ENCODE measurements around the gene NAT10. TPM values are rescaled to one million over a fixed set of nuclear protein-coding genes. Genes with fewer than 3 reads are reported as not detected.

The NAT10 gene
- total RNA-seq, 1 experiment from 2014 or later: 35.8 TPM

- DNase-seq (ENCODE audit: extremely low read depth, low read depth): no peak
Measured at GRCh38 chr11:34147581-34147980, 42.2 kb downstream of the NAT10 start.

- DNase-seq (ENCODE audit: extremely low read depth, low read depth): no peak
Measured at GRCh38 chr11:34148504-34149165, 43.2 kb downstream of the NAT10 start.

DNA sequence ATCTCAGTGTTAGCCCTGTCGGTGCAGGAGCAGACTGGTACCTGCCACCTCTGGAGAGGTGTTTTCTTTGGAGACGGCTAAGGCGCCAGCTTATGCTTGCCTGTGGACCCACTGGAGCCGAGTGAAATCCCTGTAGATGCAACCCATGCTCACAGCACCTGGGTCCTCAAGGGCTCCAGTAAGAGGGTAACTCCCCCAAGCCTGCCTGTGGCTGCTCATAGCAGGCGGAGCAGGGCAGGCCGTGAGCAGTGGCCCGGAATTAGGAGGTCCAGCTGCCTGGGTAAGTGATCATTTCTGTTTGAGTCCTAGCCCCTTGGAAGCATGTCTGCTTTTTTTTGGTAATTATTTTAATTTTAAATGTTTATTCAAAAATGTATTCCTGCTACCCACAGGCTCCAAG lies 43.8 kb downstream of the NAT10 start:
- DNase-seq (ENCODE audit: extremely low read depth, low read depth): no peak

DNA sequence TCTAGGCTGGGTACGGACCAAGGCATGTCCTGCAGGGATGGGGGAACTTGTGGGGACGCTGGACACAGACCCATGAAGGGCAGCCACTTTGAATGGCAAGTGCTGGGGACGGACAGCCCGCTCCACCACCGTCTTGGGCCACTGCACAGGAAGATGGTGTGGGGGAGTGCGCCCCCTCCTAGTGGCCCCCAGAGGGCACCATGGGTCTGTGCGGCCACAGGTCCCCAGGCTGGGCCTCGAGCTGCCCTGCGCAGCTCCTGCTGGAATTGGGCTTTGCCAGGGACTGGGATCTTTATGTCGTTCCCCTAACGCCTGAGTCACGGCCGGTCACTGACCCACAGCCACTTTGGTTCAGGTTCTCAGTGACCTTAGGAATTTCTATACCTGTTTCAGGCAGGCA lies 44.4 kb downstream of the NAT10 start:
- DNase-seq (ENCODE audit: extremely low read depth, low read depth): no peak

GRCh38 chr11:34150494-34151151 lies 45.2 kb downstream of the NAT10 start:
- no peak for DNase-seq (ENCODE audit: extremely low read depth, low read depth)

DNA sequence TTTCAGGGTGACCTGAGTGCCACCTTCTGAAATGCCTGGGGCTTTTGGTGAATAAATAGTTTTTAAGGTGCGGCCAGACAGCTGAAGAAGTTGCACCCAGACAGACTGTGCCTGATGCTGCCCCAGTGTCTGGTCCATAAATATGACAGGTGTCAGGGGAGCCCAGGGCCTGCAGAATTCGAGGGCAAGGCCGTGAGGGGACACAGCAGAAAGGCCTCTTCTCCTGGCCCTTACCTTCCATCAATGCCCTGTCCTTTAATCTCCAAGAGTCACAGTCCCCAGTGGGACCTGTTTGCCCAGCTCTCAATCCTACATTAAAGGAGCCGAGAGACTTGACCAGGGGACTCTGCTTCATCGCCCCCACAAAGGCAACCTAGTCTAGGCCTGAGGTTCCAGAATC lies 45.7 kb downstream of the NAT10 start:
- no peak for DNase-seq (ENCODE audit: extremely low read depth, low read depth)

- no peak for DNase-seq (ENCODE audit: extremely low read depth, low read depth)
Measured at GRCh38 chr11:34151916-34152845, 46.8 kb downstream of the NAT10 start.

DNA sequence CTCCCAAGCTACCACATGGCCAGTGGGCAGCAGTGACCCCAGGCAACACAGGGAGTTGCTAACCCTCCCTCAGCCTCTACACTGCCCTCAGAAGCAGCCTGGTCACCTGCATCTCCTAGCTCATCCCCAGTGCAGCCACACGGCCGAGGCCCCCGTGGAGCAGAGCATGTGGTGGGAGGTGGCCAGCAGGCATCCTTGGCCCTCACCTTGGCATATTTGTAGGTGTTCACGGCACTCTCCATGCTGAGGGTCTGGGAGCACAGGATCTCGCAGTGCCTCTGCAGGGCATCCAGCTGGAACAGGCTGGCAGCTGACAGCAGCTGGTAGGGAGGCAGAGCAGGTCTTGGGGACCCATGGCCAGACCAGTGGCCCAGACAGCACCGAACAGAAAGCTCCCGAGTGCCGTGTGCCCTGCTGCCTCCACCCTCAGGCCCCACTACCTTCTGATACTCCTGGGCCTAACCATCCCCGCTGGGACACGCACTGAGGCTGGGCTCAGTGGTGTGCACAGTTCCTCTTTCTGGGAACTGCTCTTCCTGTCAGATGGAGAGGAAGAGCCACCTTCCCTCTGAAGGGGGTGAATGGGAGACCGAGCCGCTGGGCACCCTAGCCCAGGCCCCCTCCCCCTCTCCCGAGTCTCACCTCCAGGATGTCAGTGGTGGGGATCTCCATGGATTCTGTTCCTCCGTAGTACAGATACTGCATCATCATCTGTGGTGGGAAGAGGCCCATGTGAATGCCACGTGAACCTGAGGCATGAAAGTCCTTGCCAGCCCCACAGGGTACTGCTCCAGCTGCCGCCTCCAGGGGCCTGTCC lies 48.8 kb downstream of the NAT10 start:
- DNase-seq (ENCODE audit: extremely low read depth, low read depth): no peak

- DNase-seq (ENCODE audit: extremely low read depth, low read depth): no peak
Measured at GRCh38 chr11:34155057-34155756, 49.8 kb downstream of the NAT10 start.

GRCh38 chr11:34155757-34156062 lies 50.3 kb downstream of the NAT10 start:
- DNase-seq (ENCODE audit: extremely low read depth, low read depth): no peak

GRCh38 chr11:34157163-34157562 lies 51.7 kb downstream of the NAT10 start:
- DNase-seq (ENCODE audit: extremely low read depth, low read depth): no peak

DNA sequence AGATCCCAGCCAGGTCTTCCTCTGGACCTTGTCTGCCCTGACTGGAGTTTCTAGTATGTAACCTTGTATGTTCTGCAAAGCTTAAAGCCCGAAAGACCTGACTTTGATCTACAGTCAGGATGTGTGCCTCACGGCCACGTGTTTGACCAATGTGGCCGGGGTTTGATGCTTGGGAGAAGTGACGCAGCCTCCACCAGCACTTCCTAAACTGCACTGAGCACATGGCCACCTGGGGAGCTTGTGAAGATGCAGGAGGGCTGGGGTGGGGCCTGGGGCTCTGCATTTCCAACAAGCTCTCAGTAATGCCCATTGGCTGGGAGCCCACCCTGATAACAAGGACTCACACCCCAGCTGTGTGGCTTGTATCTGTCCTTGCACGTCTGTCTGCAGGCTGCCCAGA lies 53.2 kb downstream of the NAT10 start:
- no peak for DNase-seq (ENCODE audit: extremely low read depth, low read depth)

GRCh38 chr11:34160049-34160721 lies 54.8 kb downstream of the NAT10 start:
- DNase-seq (ENCODE audit: extremely low read depth, low read depth): no peak

- DNase-seq (ENCODE audit: extremely low read depth, low read depth): no peak
Measured at GRCh38 chr11:34160791-34161190, 55.4 kb downstream of the NAT10 start.

DNA sequence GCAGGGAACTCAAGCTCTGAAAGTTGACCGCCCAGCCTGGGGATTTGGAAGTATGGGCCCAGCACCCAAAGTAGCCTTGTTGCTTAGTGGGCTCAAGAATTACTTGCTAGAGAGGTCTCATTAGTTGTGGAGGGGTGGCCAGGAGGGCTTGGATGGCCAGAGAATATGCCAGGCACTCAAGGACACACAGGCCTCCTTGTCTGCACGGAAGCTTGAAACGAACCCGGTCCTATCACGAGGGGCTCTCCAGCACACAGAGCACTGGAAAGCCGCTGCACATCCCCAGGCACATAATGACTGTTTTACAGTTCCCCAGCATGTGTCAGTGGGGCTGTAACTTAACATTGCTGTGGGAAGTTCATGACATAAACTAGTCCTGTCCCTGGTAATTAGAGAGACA lies 55.9 kb downstream of the NAT10 start:
- DNase-seq (ENCODE audit: extremely low read depth, low read depth): no peak

- DNase-seq (ENCODE audit: extremely low read depth, low read depth): no peak
Measured at GRCh38 chr11:34161812-34162492, 56.5 kb downstream of the NAT10 start.

DNA sequence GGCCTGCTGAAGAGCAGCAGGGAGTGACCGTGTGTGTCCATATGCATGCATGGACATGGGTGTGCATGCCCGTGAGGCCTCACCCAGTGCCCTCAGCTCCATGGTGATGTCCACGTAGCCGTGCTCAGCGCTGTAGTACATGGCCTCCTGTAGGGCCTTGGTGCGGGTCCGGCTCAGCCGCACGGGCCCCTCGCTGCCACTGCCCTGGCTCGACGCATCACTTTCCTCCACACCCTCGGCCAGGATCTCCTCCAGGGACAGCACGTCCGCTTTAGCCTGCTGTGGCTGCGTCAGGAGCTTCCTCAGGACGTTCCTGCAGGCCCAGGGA lies 57.0 kb downstream of the NAT10 start:
- DNase-seq (ENCODE audit: extremely low read depth, low read depth): no peak

GRCh38 chr11:34162856-34163255 lies 57.4 kb downstream of the NAT10 start:
- no peak for DNase-seq (ENCODE audit: extremely low read depth, low read depth)

DNA sequence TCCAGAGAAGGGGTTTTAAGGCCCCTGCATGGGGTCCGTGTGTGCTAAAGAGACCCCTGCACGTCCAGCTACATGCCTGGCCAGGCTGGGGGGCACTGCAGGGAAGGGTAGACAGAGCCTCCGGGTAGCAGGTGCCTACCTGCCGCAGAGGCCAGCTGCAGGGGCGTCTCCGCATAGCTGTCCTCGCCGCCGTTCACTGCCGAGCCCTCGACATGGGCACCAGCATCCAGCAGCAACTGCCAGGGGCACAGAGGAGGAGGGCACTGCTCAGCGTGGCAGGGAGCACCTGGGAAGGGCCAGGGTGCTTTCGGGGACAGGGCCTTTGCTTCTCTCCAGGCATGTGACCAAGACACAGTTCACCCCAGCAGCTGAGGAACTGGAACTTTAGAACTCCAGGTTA lies 59.7 kb downstream of the NAT10 start:
- DNase-seq (ENCODE audit: extremely low read depth, low read depth): no peak
